Measurements from ENCODE around the gene GSTO2.
A peak's percentile ranks its signal among the peaks of the same experiment; 100 is the strongest.

Gene GSTO2

GRCh38 chr10:104304356-104304745 lies 35.4 kb downstream of the GSTO2 start:
- in situ Hi-C loops (cut with HindIII; ENCODE audit: low pct_ligation_motif_present, low sequenced_read_pairs): no loop called here
- no peak for DNase-seq
- peaks cover 14% of the 10 kb centered on the region for H3K36me3 ChIP-seq (replicated peaks)
- TF ChIP-seq CTCF (IDR thresholded peaks at IDR 0.05; ENCODE audit: low read depth, low read length, missing control alignments): no peak
- H3K27ac ChIP-seq: no peak overlapping the region
- H3K4me3 ChIP-seq (ENCODE audit: low read depth, low read length): no peak overlapping the region
- no peaks in the 10 kb centered on the region for H3K27me3 ChIP-seq (replicated peaks)

- in situ Hi-C loops (cut with HindIII; ENCODE audit: low pct_ligation_motif_present, low sequenced_read_pairs): no loop called here
Measured at GRCh38 chr10:104304927-104305326, 35.9 kb downstream of the GSTO2 start.

GRCh38 chr10:104306897-104307296 lies 37.9 kb downstream of the GSTO2 start:
- no peaks in the 10 kb centered on the region for H3K27me3 ChIP-seq (replicated peaks)
- in situ Hi-C loops (cut with HindIII; ENCODE audit: low pct_ligation_motif_present, low sequenced_read_pairs): no loop called here
- no peak for TF ChIP-seq CTCF (IDR thresholded peaks at IDR 0.05; ENCODE audit: low read depth, low read length, missing control alignments)

More at GRCh38 chr10:104304927-104305326, 35.9 kb downstream of the GSTO2 start:
- H3K36me3 ChIP-seq (replicated peaks): peaks cover 16% of the 10 kb centered on the region
- peak; percentile 11 for DNase-seq
- no peak overlapping the region for H3K27ac ChIP-seq
- no peak overlapping the region for H3K4me3 ChIP-seq (ENCODE audit: low read depth, low read length)
- no peaks in the 10 kb centered on the region for H3K27me3 ChIP-seq (replicated peaks)
- TF ChIP-seq CTCF (IDR thresholded peaks at IDR 0.05; ENCODE audit: low read depth, low read length, missing control alignments): no peak

GRCh38 chr10:104307576-104308438 lies 38.8 kb downstream of the GSTO2 start:
- no peak for TF ChIP-seq CTCF (IDR thresholded peaks at IDR 0.05; ENCODE audit: low read depth, low read length, missing control alignments)
- in situ Hi-C loops (cut with HindIII; ENCODE audit: low pct_ligation_motif_present, low sequenced_read_pairs): no loop called here
- peaks cover 43% of the 10 kb centered on the region for H3K36me3 ChIP-seq (replicated peaks)
- peak overlapping the region; percentile 4 for H3K27ac ChIP-seq
- H3K4me3 ChIP-seq (ENCODE audit: low read depth, low read length): no peak overlapping the region
- peak; percentile 28 for DNase-seq
- H3K27me3 ChIP-seq (replicated peaks): no peaks in the 10 kb centered on the region

More at GRCh38 chr10:104306897-104307296, 37.9 kb downstream of the GSTO2 start:
- peak; percentile 8 for DNase-seq
- Histone ChIP-seq H3K4me3 (ENCODE audit: low read depth, low read length) (no peak overlapping the region), H3K27ac (no peak overlapping the region), H3K36me3 (replicated peaks) (peaks cover 34% of the 10 kb centered on the region)

- no peak for TF ChIP-seq CTCF (IDR thresholded peaks at IDR 0.05; ENCODE audit: low read depth, low read length, missing control alignments)
- H3K36me3 ChIP-seq (replicated peaks): peaks cover 50% of the 10 kb centered on the region
- H3K27ac ChIP-seq: no peak overlapping the region
- no peaks in the 10 kb centered on the region for H3K27me3 ChIP-seq (replicated peaks)
- H3K4me3 ChIP-seq (ENCODE audit: low read depth, low read length): no peak overlapping the region
- DNase-seq: no peak
- in situ Hi-C loops (cut with HindIII; ENCODE audit: low pct_ligation_motif_present, low sequenced_read_pairs): no loop called here
Measured at GRCh38 chr10:104308439-104308903, 39.5 kb downstream of the GSTO2 start.
